WTC11 (cell line): ENCODE data around the gene ZNF451.

ENCODE experiments used
- CTCF ChIP-seq: fragments of 200-600 bp; IDR thresholded peaks from 2 replicates; pipeline ENCODE4 v1.8.0; 2022; ENCODE audit warnings: antibody characterized with exemption
- HMGXB4 ChIP-seq: sonication (generic); formaldehyde crosslinking; IDR thresholded peaks from 2 replicates; pipeline ENCODE4 v1.8.1; 2023; ENCODE audit warnings: mild to moderate bottlenecking, moderate library complexity, missing genetic modification reagents
- ZNF281 ChIP-seq: sonication (generic); formaldehyde crosslinking; IDR thresholded peaks from 2 replicates; pipeline ENCODE4 v1.8.0; 2023; ENCODE audit warnings: mild to moderate bottlenecking, missing genetic modification reagents
- TF ChIP-seq, protein P1 (sequence below): sonication (generic); formaldehyde crosslinking; IDR thresholded peaks from 2 replicates; pipeline ENCODE4 v1.8.1; 2022; ENCODE audit warnings: low read depth, mild to moderate bottlenecking, moderate library complexity, missing genetic modification reagents, borderline replicate concordance

DNA sequence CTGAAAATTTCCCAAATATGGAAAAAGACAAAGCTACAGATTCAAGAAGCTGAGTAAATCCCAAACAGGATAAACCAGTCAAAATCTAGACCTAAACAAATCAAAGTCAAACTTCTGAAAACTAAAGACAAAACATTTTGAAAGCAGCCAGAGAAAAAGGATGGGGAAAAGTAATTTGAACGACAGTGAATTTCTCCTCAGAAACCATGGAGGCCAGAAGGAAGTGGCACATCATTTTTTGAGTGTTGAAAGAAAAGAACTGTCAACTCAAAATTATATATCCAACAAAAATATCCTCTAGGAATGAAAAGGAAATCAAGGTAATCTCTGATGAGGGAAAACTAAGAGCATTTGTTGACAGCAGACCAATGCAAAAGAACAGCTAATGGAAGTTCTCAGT, 125.3 kb downstream of the ZNF451 start:
- TF ChIP-seq, protein P1, sequence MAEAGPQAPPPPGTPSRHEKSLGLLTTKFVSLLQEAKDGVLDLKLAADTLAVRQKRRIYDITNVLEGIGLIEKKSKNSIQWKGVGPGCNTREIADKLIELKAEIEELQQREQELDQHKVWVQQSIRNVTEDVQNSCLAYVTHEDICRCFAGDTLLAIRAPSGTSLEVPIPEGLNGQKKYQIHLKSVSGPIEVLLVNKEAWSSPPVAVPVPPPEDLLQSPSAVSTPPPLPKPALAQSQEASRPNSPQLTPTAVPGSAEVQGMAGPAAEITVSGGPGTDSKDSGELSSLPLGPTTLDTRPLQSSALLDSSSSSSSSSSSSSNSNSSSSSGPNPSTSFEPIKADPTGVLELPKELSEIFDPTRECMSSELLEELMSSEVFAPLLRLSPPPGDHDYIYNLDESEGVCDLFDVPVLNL = no peak
- TF ChIP-seq CTCF = no peak
- TF ChIP-seq HMGXB4 (CRISPR knock-in tag) = no peak
- TF ChIP-seq ZNF281 (CRISPR knock-in tag) = no peak
